CD4-positive, alpha-beta T cell treated with Interleukin-4 for 1 hour (primary cell): ENCODE data around the gene INSYN2B.
"Not testable (repeated sequence)": the region's sequence is repeated elsewhere in the genome, so short reads cannot be mapped to it uniquely, and the experiment has no call there.

Source experiments
- DNase-seq, 2 donors: peaks; one replicate each; pipeline ENCODE4 v3.0.0-alpha.2; 2020 to 2022

INSYN2B gene

GRCh38 chr5:169970911-169971765 lies 9.2 kb downstream of the INSYN2B start:
- DNase-seq: no peak

- DNase-seq: no peak
Observed at GRCh38 chr5:169970339-169970738, 10.0 kb downstream of the INSYN2B start.

GRCh38 chr5:169964246-169964645 lies 16.0 kb downstream of the INSYN2B start:
- DNase-seq: no peak

GRCh38 chr5:169960659-169961058 lies 19.6 kb downstream of the INSYN2B start:
- no peak for DNase-seq

GRCh38 chr5:169958278-169958677 lies 22.0 kb downstream of the INSYN2B start:
- DNase-seq: no peak

- DNase-seq: no peak
Observed at GRCh38 chr5:169956756-169957155, 23.5 kb downstream of the INSYN2B start.

GRCh38 chr5:169956126-169956525 lies 24.2 kb downstream of the INSYN2B start:
- no peak for DNase-seq

- no peak for DNase-seq
Observed at GRCh38 chr5:169954786-169955185, 25.5 kb downstream of the INSYN2B start.

GRCh38 chr5:169953196-169953595 lies 27.1 kb downstream of the INSYN2B start:
- DNase-seq: not testable (repeated sequence)

GRCh38 chr5:169950333-169950732 lies 30.0 kb downstream of the INSYN2B start:
- no peak for DNase-seq

GRCh38 chr5:169946743-169947295 lies 33.5 kb downstream of the INSYN2B start:
- DNase-seq: no peak

GRCh38 chr5:169945831-169946261 lies 34.4 kb downstream of the INSYN2B start:
- DNase-seq: no peak

GRCh38 chr5:169944922-169945680 lies 35.2 kb downstream of the INSYN2B start:
- no peak for DNase-seq

GRCh38 chr5:169944115-169944514 lies 36.2 kb downstream of the INSYN2B start:
- no peak for DNase-seq

GRCh38 chr5:169943026-169943425 lies 37.3 kb downstream of the INSYN2B start:
- no peak for DNase-seq

- DNase-seq: no peak
Observed at GRCh38 chr5:169942181-169942580, 38.1 kb downstream of the INSYN2B start.

- DNase-seq: no peak
Observed at GRCh38 chr5:169941542-169941941, 38.8 kb downstream of the INSYN2B start.

GRCh38 chr5:169939731-169940130 lies 40.6 kb downstream of the INSYN2B start:
- no peak for DNase-seq

- no peak for DNase-seq
Observed at GRCh38 chr5:169938439-169938838, 41.9 kb downstream of the INSYN2B start.

- DNase-seq: no peak
Observed at GRCh38 chr5:169935762-169936161, 44.5 kb downstream of the INSYN2B start.

- DNase-seq: no peak
Observed at GRCh38 chr5:169934990-169935389, 45.3 kb downstream of the INSYN2B start.

GRCh38 chr5:169933616-169934015 lies 46.7 kb downstream of the INSYN2B start:
- DNase-seq: no peak

- DNase-seq: no peak
Observed at GRCh38 chr5:169933127-169933526, 47.2 kb downstream of the INSYN2B start.

- no peak for DNase-seq
Observed at GRCh38 chr5:169923988-169924387, 56.3 kb downstream of the INSYN2B start.
